SHP77 (cell line): ENCODE measurements around the gene ANKRD22.
"Not testable (repeated sequence)": the region's sequence is repeated elsewhere in the genome, so short reads cannot be mapped to it uniquely, and the experiment has no call there.

Source experiments
- DNase-seq, 2 experiments: peaks; one replicate each; lab custom pipeline; 2025; lab: John Stamatoyannopoulos, UW

Gene ANKRD22

GRCh38 chr10:88851706-88852105 is at the start of gene ANKRD22:
Gene ANKRD22, minus strand, starts transcription at chr10:88851844. Its CDS starts 237 bp downstream, at chr10:88851607.
- DNase-seq, result no peak

GRCh38 chr10:88899886-88900285 is 48.2 kb upstream of the ANKRD22 start:
- DNase-seq, result no peak

GRCh38 chr10:88898727-88899126 is 47.1 kb upstream of the ANKRD22 start:
- no peak for DNase-seq

GRCh38 chr10:88896994-88897853 is 45.6 kb upstream of the ANKRD22 start:
- DNase-seq, result no peak

- DNase-seq, result no peak
Observed at GRCh38 chr10:88896372-88896993, 44.8 kb upstream of the ANKRD22 start.

- no peak for DNase-seq
Observed at GRCh38 chr10:88895250-88895649, 43.6 kb upstream of the ANKRD22 start.

GRCh38 chr10:88893611-88894010 is 42.0 kb upstream of the ANKRD22 start:
- no peak for DNase-seq

GRCh38 chr10:88892222-88892967 is 40.8 kb upstream of the ANKRD22 start:
- no peak for DNase-seq

GRCh38 chr10:88890681-88891381 is 39.2 kb upstream of the ANKRD22 start:
- no peak for DNase-seq

GRCh38 chr10:88889559-88890337 is 38.1 kb upstream of the ANKRD22 start:
- DNase-seq, result no peak

- DNase-seq, result no peak
Observed at GRCh38 chr10:88888810-88889445, 37.3 kb upstream of the ANKRD22 start.

GRCh38 chr10:88886557-88886956 is 34.9 kb upstream of the ANKRD22 start:
- DNase-seq, result no peak

- DNase-seq, result no peak
Observed at GRCh38 chr10:88883448-88883809, 31.8 kb upstream of the ANKRD22 start.

- DNase-seq, result not testable (repeated sequence)
Observed at GRCh38 chr10:88882646-88883447, 31.2 kb upstream of the ANKRD22 start.

- no peak for DNase-seq
Observed at GRCh38 chr10:88881922-88882645, 30.4 kb upstream of the ANKRD22 start.

- DNase-seq, result no peak
Observed at GRCh38 chr10:88881320-88881719, 29.7 kb upstream of the ANKRD22 start.

- peak; percentile 40 to 70 for DNase-seq
Observed at GRCh38 chr10:88880282-88881076, 28.8 kb upstream of the ANKRD22 start.

- peak; percentile 18 to 46 for DNase-seq
Observed at GRCh38 chr10:88879534-88880281, 28.1 kb upstream of the ANKRD22 start, which contains the start of gene STAMBPL1. Gene STAMBPL1, plus strand, starts transcription at chr10:88880245. Its CDS starts 21,464 bp downstream, at chr10:88901709.
